ENCODE data around the gene FAR2. TPM values are rescaled to one million over a fixed set of nuclear protein-coding genes. Genes with fewer than 3 reads are reported as not detected.

FAR2 gene
- total and polyA plus RNA-seq, 2 donors (not counting 3 experiments of a cell fraction or from before 2014, with no cell fraction given), result 32.3 to 61.7 TPM

GRCh38 chr12:29374913-29375312, 225.8 kb downstream of the FAR2 start:
- H4K20me1 ChIP-seq (replicated peaks; ENCODE audit: control insufficient read depth, extremely low read depth, insufficient read depth, low read length), result no peaks in the 10 kb centered on the region
- POLR2A ChIA-PET, result no interaction called here
- CTCF ChIA-PET, result no interaction called here
- peaks cover 8% of the 10 kb centered on the region for H3K4me1 ChIP-seq (ENCODE audit: control insufficient read depth, extremely low read depth, insufficient read depth, low read length)
- no peak overlapping the region for H3K9ac ChIP-seq (replicated peaks; ENCODE audit: extremely low read depth, insufficient read depth, low read length)
- H3K27ac ChIP-seq (ENCODE audit: insufficient read depth, low read depth, low read length), result no peak overlapping the region
- dilution Hi-C loops (cut with MboI; ENCODE audit: extremely low pct_ligation_motif_present, low sequenced_read_pairs), result no loop called here
- BruUV-seq (replicated peaks), result no TSS peak
- no peaks in the 10 kb centered on the region for H3K9me3 ChIP-seq (replicated peaks; ENCODE audit: control insufficient read depth, insufficient read depth, low read length)
- H3K79me2 ChIP-seq (ENCODE audit: control insufficient read depth, insufficient read depth, low read length), result peaks cover 65% of the 10 kb centered on the region
- no peaks in the 10 kb centered on the region for H3K27me3 ChIP-seq (ENCODE audit: control insufficient read depth in 2 of 2, insufficient read depth in 2 of 2, low read length in 2 of 2)
- FAIRE-seq (no peak), DNase-seq (ENCODE audit: low read depth, low spot score) (no peak)
- intact Hi-C loops (cut with micrococcal nuclease), result no loop called here
- no peak overlapping the region for H2AFZ ChIP-seq (ENCODE audit: low read depth, low read length)
- peaks cover 0 to 5% of the 10 kb centered on the region in 2 experiments for H3K36me3 ChIP-seq (ENCODE audit: control insufficient read depth in 2 of 2, extremely low read depth in 1 of 2, insufficient read depth in 2 of 2, low read length in 2 of 2)
- H3K9me1 ChIP-seq (replicated peaks; ENCODE audit: control insufficient read depth, extremely low read depth, insufficient read depth, low read length), result no peaks in the 10 kb centered on the region
- no peak overlapping the region for H3K4me2 ChIP-seq (ENCODE audit: insufficient read depth, low read length)
- TF ChIP-seq MYC (IDR thresholded peaks at IDR 0.05; ENCODE audit: low read depth, low read length), result no peak
- TF ChIP-seq POLR2A (IDR thresholded peaks at IDR 0.05; ENCODE audit: low read depth, low read length), result no peak
- no peak for TF ChIP-seq POLR2AphosphoS5 (IDR thresholded peaks at IDR 0.05; ENCODE audit: insufficient read depth, low read depth, low read length)
- TF ChIP-seq EZH2 (IDR thresholded peaks at IDR 0.05; ENCODE audit: borderline replicate concordance, low read depth, low read length, severe bottlenecking), result no peak
- TF ChIP-seq CTCF (IDR thresholded peaks at IDR 0.05; ENCODE audit: extremely low read depth in 1 of 2, insufficient read depth in 1 of 2, low read depth in 1 of 2, low read length in 2 of 2), result no peak
- TF ChIP-seq JUN (IDR thresholded peaks at IDR 0.05; ENCODE audit: borderline replicate concordance, insufficient read depth, insufficient read length, low read depth), result no peak
- TF ChIP-seq MAX (IDR thresholded peaks at IDR 0.05; ENCODE audit: insufficient read depth, insufficient read length), result no peak
- TF ChIP-seq GATA2 (IDR thresholded peaks at IDR 0.05; ENCODE audit: insufficient read depth, insufficient read length, low read depth, low read length), result no peak
- TF ChIP-seq FOS (IDR thresholded peaks at IDR 0.05; ENCODE audit: borderline replicate concordance, insufficient read depth, low read length), result no peak
- H3K4me3 ChIP-seq (replicated peaks in 1 of 3; ENCODE audit: insufficient read depth in 1 of 3, low read depth in 1 of 3, low read length in 3 of 3), result no peak overlapping the region

Measured in endothelial cell of umbilical vein (primary cell).